Measurements from ENCODE around the gene ANKRD44.

- TF ChIP-seq EZH2 (IDR thresholded peaks at IDR 0.05; ENCODE audit: insufficient read depth, poor library complexity, severe bottlenecking) (no peak), EZH2phosphoT487 (IDR thresholded peaks at IDR 0.05; ENCODE audit: insufficient read depth, low read depth) (no peak)
Measured at GRCh38 chr2:197113275-197113711, 197.3 kb downstream of the ANKRD44 start.
